ENCODE data around the gene ACAP1.

- TF ChIP-seq CTCF (IDR thresholded peaks at IDR 0.05; ENCODE audit: low read depth, low read length) (no peak), EZH2phosphoT487 (IDR thresholded peaks at IDR 0.05; ENCODE audit: low read depth) (no peak)
These were observed 6.9 kb downstream of the ACAP1 start for GRCh38 chr17:7343250-7343649.
